ENCODE measurements around the gene CHMP3. TPM values are rescaled to one million over a fixed set of nuclear protein-coding genes. Genes with fewer than 3 reads are reported as not detected.
"Not testable (repeated sequence)": the region's sequence is repeated elsewhere in the genome, so short reads cannot be mapped to it uniquely, and the experiment has no call there.

The CHMP3 gene
- total RNA-seq, 4 donors from 2014 or later: 64.0 to 99.1 (median 71.5) TPM

GRCh38 chr2:86544278-86545099, 18.8 kb downstream of the CHMP3 start:
- in situ Hi-C loops (cut with MboI; ENCODE audit: low sequenced_read_pairs in 4 of 4); H3K4me1 ChIP-seq; H3K27ac ChIP-seq; H3K4me3 ChIP-seq; H3K9me3 ChIP-seq; DNase-seq; H3K36me3 ChIP-seq; H3K27me3 ChIP-seq; ATAC-seq; intact Hi-C loops (cut with DNase I; ENCODE audit: low total_unique reads): not testable (repeated sequence)

GRCh38 chr2:86543793-86544192, 19.4 kb downstream of the CHMP3 start:
- H3K4me3 ChIP-seq: no peak overlapping the region
- DNase-seq (no peak), ATAC-seq (no peak)
- H3K27me3 ChIP-seq: no peaks in the 10 kb centered on the region
- H3K9me3 ChIP-seq: no peaks in the 10 kb centered on the region
- H3K27ac ChIP-seq: no peak overlapping the region
- no peak for TF ChIP-seq CTCF (IDR thresholded peaks at IDR 0.05 in 4 of 5, conservative IDR thresholded peaks at IDR 0.05 in 1 of 5)
- TF ChIP-seq POLR2A (IDR thresholded peaks at IDR 0.05): no peak
- peaks cover 0 to 3% of the 10 kb centered on the region in 2 donors for H3K36me3 ChIP-seq
- intact Hi-C loops (cut with DNase I; ENCODE audit: low total_unique reads) (no loop called here), in situ Hi-C loops (cut with MboI; ENCODE audit: low sequenced_read_pairs in 4 of 4) (no loop called here)
- H3K4me1 ChIP-seq: peaks cover 6 to 8% of the 10 kb centered on the region in 2 donors

GRCh38 chr2:86543335-86543734, 19.9 kb downstream of the CHMP3 start:
- intact Hi-C loops (cut with DNase I; ENCODE audit: low total_unique reads) (no loop called here), in situ Hi-C loops (cut with MboI; ENCODE audit: low sequenced_read_pairs in 4 of 4) (no loop called here)
- Histone ChIP-seq H3K4me3 (no peak overlapping the region), H3K27me3 (no peaks in the 10 kb centered on the region), H3K36me3 (peaks cover 0 to 3% of the 10 kb centered on the region in 2 donors), H3K9me3 (no peaks in the 10 kb centered on the region), H3K4me1 (peaks cover 6 to 8% of the 10 kb centered on the region in 2 donors), H3K27ac (no peak overlapping the region)
- no peak for TF ChIP-seq POLR2A (IDR thresholded peaks at IDR 0.05)
- TF ChIP-seq CTCF (IDR thresholded peaks at IDR 0.05 in 4 of 5, conservative IDR thresholded peaks at IDR 0.05 in 1 of 5): no peak
- DNase-seq (no peak), ATAC-seq (no peak)

GRCh38 chr2:86542814-86543213, 20.4 kb downstream of the CHMP3 start:
- Histone ChIP-seq H3K27me3 (no peaks in the 10 kb centered on the region), H3K27ac (no peak overlapping the region)
- no peak for ATAC-seq

More at GRCh38 chr2:86542814-86543213, 20.4 kb downstream of the CHMP3 start:
- TF ChIP-seq POLR2A (IDR thresholded peaks at IDR 0.05) (no peak), CTCF (IDR thresholded peaks at IDR 0.05 in 4 of 5, conservative IDR thresholded peaks at IDR 0.05 in 1 of 5) (no peak)
- in situ Hi-C loops (cut with MboI; ENCODE audit: low sequenced_read_pairs in 4 of 4) (no loop called here), intact Hi-C loops (cut with DNase I; ENCODE audit: low total_unique reads) (no loop called here)
- H3K4me3 ChIP-seq: no peak overlapping the region
- peaks cover 6 to 8% of the 10 kb centered on the region in 2 donors for H3K4me1 ChIP-seq
- peaks cover 0 to 3% of the 10 kb centered on the region in 2 donors for H3K36me3 ChIP-seq
- no peaks in the 10 kb centered on the region for H3K9me3 ChIP-seq
- DNase-seq: no peak

Data from gastrocnemius medialis (tissue), 4 donors.